Fibroblast of pulmonary artery (primary cell): ENCODE data around the gene UGGT1.

Source experiments
- DNase-seq: peaks from one replicate; pipeline ENCODE4 v3.0.0-alpha.2; 2010; ENCODE audit warnings: low read depth
- H3K4me3 ChIP-seq: replicated peaks from 2 replicates; pipeline ENCODE4 v1.5.1; 2011; ENCODE audit warnings: low read depth, mild to moderate bottlenecking, control low read depth, low read length, moderate library complexity
- TF ChIP-seq, protein P1 (sequence below): IDR thresholded peaks from 2 replicates; pipeline ENCODE4 v1.5.1; 2011; ENCODE audit warnings: mild to moderate bottlenecking, control low read depth, low read length, inconsistent platforms; ENCODE audit errors: missing control alignments

UGGT1 gene

GRCh38 chr2:128159437-128159836, 68.4 kb downstream of the UGGT1 start:
- TF ChIP-seq, protein P1, sequence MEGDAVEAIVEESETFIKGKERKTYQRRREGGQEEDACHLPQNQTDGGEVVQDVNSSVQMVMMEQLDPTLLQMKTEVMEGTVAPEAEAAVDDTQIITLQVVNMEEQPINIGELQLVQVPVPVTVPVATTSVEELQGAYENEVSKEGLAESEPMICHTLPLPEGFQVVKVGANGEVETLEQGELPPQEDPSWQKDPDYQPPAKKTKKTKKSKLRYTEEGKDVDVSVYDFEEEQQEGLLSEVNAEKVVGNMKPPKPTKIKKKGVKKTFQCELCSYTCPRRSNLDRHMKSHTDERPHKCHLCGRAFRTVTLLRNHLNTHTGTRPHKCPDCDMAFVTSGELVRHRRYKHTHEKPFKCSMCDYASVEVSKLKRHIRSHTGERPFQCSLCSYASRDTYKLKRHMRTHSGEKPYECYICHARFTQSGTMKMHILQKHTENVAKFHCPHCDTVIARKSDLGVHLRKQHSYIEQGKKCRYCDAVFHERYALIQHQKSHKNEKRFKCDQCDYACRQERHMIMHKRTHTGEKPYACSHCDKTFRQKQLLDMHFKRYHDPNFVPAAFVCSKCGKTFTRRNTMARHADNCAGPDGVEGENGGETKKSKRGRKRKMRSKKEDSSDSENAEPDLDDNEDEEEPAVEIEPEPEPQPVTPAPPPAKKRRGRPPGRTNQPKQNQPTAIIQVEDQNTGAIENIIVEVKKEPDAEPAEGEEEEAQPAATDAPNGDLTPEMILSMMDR: no peak
- H3K4me3 ChIP-seq: no peak overlapping the region
- no peak for DNase-seq

- TF ChIP-seq, protein P1: no peak
- no peak overlapping the region for H3K4me3 ChIP-seq
- DNase-seq: no peak
Measured at GRCh38 chr2:128160616-128161275, 69.7 kb downstream of the UGGT1 start.

DNA sequence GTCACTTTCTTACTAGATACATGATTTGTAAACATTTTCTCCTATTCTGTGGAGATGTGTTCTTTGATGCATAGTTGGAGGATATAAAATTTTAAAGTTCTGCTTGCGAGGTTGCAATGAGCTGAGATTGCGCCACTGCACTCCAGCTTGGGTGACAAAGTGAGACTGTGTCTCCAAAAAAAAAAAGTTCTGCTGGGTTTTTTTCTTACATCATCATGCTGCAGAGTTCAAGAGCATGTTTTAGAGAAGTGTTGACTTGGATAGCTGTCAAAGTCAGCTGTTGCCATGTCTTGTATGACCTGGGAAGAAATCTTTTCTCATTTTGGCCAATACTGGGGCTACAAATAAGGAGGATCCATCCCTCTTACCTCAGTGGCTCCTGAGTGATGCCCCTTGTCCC, 71.3 kb downstream of the UGGT1 start:
- no peak overlapping the region for H3K4me3 ChIP-seq
- TF ChIP-seq, protein P1: no peak
- DNase-seq: no peak

- no peak for DNase-seq
Measured at GRCh38 chr2:128164311-128164710, 73.3 kb downstream of the UGGT1 start.

DNA sequence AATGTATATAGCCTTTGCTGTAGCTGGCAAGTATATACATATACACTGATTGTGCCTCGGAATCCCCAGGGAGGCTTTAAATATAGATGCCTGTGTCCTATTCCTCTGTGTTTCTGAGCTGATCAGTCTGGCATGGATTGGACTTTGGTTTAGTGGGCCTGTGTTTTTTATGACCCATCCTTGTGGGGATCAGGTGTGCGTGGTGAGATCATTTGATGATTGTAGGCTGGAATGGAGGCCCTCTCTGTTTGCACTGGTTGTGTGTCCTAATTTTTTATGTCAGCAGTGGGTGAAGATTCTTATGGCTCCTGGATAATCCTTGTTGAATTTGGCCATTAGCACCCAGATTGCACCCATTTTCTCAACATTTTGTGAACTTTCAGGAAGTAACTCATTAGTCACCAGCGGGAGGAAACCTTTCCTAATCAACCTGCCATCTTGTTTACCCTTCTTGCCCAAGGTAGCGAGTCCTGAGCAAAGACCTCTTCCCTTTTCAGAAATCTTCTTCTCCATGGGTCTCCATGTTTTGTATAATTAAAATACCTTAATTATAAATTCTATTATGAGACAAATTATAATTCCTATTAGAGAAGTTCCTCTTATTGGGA, 75.8 kb downstream of the UGGT1 start:
- H3K4me3 ChIP-seq: no peak overlapping the region
- DNase-seq: no peak
- TF ChIP-seq, protein P1: no peak

More at GRCh38 chr2:128164311-128164710, 73.3 kb downstream of the UGGT1 start:
- no peak overlapping the region for H3K4me3 ChIP-seq
- TF ChIP-seq, protein P1: no peak

GRCh38 chr2:128169094-128169493, 78.1 kb downstream of the UGGT1 start:
- TF ChIP-seq, protein P1: no peak
- DNase-seq: no peak
- H3K4me3 ChIP-seq: no peak overlapping the region

GRCh38 chr2:128169497-128169896, 78.5 kb downstream of the UGGT1 start:
- H3K4me3 ChIP-seq: no peak overlapping the region
- TF ChIP-seq, protein P1: no peak
- peak; percentile 93 for DNase-seq
